ENCODE results near the gene ADGRL1.
A peak's percentile ranks its signal among the peaks of the same experiment; 100 is the strongest.

The ADGRL1 gene

DNA sequence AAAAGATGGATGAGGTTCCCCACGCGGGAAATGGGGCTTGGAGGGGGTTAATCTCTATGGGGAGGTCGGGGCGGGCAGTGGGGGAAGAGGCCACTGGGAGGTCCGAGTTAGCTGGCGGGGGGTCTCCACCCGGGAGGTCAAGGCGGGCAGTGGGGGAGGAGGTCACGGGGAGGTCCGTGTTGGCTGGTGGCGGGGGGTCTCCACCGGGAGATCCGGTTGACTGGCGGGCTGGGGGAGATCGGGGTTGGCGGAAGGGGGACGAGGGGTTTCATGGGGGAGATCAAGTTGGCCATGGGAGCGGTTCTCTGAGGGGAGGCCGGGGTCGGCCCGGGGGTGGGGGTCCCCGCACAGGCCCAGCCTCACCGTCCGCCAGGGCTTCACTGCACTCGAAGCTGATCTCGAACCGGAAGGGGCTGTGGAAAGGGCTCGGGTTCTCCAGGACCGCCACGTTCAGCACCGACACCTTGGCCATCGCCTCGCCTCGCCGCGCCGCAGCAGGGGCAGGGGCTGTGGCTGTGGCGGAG is 69.9 kb downstream of the ADGRL1 start:
- DNase-seq: no peak

GRCh38 chr19:14135355-14135754 is 70.6 kb downstream of the ADGRL1 start:
- DNase-seq: no peak

GRCh38 chr19:14127929-14128509 is 78.0 kb downstream of the ADGRL1 start:
- DNase-seq: no peak

DNA sequence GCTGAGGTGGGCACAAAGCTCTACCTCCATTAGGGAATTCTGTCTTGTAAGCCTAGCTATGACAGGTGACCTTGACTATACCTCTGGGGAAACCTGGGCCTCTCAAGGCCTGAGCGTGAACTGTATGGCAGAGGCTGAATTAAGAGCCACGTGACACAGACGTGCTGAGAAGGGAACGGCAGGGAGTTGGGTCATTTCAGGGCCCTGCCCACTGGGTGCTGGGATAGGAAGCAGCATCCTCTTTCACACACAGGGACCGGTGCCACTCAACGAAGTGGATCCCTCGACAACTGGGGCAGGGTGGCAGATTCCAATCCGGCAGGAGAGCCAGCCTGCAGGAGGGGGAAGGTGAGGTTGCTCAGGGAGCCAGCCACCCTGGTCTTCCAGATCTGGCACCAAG is 78.8 kb downstream of the ADGRL1 start:
- DNase-seq: no peak

- no peak for DNase-seq
Measured at GRCh38 chr19:14122924-14123323, 83.0 kb downstream of the ADGRL1 start.

DNA sequence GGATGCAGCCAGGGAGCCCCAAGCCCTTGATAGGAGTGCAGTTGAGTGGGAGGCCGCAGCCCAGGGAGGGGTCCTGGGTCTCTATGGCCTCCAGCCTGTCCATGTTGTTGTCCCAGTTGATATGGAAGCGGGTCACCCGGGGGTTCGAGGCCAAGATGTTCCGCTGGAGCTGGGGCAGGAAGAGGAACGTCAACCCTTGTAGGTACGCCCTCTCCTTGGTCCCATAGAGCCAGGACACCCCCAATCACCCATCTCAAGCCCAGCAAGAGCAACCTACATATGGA is 85.5 kb downstream of the ADGRL1 start:
- no peak for DNase-seq

- no peak for DNase-seq
Measured at GRCh38 chr19:14119644-14120496, 86.1 kb downstream of the ADGRL1 start.

GRCh38 chr19:14119146-14119545 is 86.8 kb downstream of the ADGRL1 start:
- no peak for DNase-seq

- no peak for DNase-seq
Measured at GRCh38 chr19:14118165-14119051, 87.6 kb downstream of the ADGRL1 start.

- DNase-seq: peak; percentile 76
Measured at GRCh38 chr19:14117668-14118164, 88.3 kb downstream of the ADGRL1 start, which contains the start of gene PRKACA. Gene PRKACA (minus strand): TSS chr19:14117762. CDS start chr19:14117547, 215 bp downstream.

- DNase-seq: no peak
Measured at GRCh38 chr19:14116918-14117578, 88.9 kb downstream of the ADGRL1 start.

- no peak for DNase-seq
Measured at GRCh38 chr19:14116525-14116917, 89.4 kb downstream of the ADGRL1 start.

- no peak for DNase-seq
Measured at GRCh38 chr19:14115756-14116155, 90.2 kb downstream of the ADGRL1 start.

DNA sequence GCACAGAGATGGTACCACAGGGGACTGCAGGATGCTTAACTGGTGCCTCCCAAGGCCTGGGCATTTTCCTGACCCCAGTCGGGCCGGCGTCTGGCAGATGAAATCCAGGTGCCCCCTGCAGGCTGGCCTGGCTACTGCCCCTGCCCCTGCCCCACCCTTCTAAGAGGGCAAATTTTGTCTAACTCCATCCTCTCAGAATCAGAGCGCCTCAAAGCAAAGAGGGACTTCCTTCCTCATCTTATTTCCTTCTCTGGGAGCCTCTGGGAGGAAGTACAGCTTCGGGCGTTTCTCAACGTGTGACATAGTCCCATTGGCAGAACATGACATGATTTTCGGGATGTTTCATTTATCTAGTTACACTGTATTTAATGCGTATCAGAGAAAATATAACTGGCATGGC is 91.1 kb downstream of the ADGRL1 start:
- DNase-seq: no peak

DNA sequence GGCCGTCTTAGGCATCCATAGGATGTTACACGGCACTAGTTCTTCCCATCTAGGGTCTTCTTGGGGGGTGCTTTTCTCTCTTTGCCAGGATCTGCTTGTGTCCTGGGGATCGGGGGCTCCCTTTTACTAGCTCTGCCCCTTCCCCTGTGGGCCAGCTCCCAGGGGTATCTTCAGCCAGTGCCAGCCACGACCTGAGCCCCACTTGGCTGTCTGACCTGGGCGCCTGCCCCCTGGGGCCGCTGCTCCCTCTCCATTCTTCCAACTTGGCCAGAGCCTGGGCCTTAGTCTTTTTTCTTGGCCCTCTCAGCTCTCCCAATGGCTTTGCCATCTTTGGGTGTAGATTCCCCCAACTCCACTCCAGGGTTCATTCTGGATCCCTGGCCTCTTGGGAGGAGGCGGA is 91.5 kb downstream of the ADGRL1 start:
- DNase-seq: no peak

- DNase-seq: no peak
Measured at GRCh38 chr19:14113762-14114414, 92.1 kb downstream of the ADGRL1 start.

DNA sequence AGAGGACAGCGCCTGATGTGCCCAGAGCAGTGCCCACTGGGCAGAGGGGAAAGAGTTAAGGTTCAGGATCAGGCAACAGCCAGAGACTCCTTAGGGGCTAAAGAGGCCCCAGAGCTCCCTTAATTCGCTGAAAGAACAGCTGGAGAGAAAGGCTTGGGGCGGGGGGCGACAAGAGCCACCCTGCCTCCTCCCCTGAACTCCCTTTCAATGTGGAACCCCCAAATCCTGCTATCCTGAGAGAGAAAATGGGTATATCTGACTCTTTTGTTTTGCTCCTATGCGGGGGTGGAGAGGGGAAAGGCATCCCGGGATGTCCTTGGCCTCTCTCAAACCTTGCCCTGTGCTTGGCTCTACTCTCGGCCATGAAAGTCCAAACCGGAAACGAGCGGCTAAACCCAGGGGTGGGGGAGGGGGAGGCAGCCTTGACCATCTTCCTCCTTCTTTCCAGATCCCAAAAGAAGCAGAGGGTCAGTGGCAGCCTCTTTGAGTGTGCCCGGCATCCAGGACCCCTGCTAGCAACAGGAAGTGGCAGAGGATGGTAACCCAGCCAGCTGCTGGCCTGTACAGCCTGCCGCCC is 93.1 kb downstream of the ADGRL1 start:
- no peak for DNase-seq

DNA sequence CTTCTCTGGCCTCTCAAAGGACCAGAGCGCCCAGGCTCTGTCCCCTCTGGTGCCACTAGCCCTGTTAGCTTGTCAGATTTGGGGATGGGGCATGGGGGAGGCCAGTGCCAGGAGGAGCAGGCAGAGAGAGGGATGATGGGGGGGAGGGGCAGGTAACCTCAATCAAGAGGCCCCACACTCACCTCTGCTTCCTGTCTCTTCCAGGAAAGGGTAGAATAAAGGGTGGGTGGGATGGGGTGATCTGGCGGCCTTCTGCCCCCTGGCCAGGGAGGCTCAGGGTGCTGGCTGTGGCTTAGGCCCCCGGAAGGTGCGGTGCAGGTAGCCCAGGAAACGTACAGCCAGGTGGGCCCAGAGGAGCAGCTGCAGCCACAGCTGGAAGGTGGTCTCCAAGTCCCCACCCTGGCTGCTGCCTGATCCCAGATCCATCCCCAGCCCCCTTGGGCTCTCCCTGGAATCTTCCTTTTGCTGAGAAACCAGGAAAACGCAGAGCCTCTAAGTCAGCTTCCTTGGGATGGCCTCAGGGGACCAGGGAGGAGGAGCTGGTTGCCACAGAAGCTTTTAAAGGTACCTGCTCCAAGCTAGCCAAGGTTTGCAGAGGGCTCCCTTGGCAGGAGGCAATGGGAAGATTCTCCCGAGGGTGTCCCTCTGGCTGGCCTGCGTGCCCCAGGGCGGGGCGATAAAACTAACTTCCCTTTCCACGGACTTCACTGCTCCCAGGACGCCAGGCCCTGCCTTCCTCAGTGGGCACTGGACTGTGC is 93.7 kb downstream of the ADGRL1 start:
- DNase-seq: no peak

DNA sequence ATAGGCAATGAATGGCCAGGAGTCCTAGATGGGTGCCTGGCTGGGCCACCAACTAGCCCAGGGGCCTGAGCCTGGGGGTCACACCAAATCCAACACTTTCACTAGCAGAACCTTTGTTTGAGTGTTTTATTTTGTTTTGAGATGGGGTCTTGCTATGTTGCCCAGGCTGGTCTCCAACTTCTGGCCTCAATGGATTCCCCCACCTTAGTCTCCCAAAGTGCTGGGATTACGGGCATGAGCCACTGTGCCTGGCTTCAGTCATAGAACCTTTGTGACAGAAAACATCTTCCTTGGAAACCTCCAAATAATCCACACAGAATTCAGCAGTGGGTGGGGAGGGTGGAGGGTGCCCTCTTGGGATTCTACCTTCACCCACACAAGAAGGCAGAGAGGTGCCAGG is 94.5 kb downstream of the ADGRL1 start:
- no peak for DNase-seq

GRCh38 chr19:14110650-14111049 is 95.3 kb downstream of the ADGRL1 start:
- DNase-seq: no peak
